GM19468 (cell line): ENCODE data around the gene RAB40B.

Source experiments
- ATAC-seq: cut with Tn5 transposase; IDR thresholded peaks from one replicate; pipeline ENCODE4 v1.9.1; 2021; ENCODE audit warnings: mild to moderate bottlenecking, moderate library complexity, moderate number of reproducible peaks; ENCODE audit not compliant: unreplicated experiment; ENCODE audit errors: extremely low read depth

Gene RAB40B

DNA sequence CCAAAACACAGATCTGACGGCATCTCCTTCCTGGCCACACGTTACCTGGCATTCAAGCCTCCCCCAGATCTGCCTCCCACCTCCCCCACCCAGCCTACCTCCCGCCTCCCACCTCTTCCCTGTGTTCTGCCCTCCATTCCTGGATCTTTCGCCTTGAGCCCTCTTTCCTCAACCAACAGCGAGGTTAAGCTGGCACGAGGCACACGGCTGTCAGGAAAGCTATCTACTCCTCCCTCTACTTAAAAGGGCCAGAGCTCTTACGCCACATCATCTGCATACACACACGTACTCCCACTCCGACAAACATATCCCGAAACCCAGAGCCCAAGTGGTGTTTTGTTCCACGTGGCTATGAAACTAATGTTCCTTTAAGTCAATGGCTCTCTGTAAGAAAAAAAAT, 68.3 kb downstream of the RAB40B start:
- no peak for ATAC-seq

DNA sequence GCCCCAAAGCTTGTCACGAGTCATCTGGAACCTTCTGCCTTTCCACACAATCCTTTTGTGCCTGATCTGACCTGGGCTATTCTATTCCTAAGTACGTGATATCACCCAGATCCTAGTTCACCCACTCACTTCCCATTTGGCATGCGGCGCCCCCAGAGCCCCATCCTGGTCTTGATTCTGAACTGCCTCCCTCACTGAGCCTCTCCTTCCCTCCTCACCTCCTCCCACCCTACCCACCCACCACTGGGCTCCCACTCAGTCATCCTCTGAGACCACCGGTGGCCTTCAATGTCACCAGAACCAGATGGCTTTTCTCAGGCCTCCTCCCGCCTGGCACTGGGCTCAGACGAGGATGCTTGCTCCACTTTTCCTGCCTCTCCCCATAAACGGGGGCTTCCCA, 68.8 kb downstream of the RAB40B start:
- ATAC-seq = no peak

- ATAC-seq = no peak
Observed at GRCh38 chr17:82627405-82627804, 71.1 kb downstream of the RAB40B start.

- ATAC-seq = no peak
Observed at GRCh38 chr17:82623707-82624106, 74.8 kb downstream of the RAB40B start.

DNA sequence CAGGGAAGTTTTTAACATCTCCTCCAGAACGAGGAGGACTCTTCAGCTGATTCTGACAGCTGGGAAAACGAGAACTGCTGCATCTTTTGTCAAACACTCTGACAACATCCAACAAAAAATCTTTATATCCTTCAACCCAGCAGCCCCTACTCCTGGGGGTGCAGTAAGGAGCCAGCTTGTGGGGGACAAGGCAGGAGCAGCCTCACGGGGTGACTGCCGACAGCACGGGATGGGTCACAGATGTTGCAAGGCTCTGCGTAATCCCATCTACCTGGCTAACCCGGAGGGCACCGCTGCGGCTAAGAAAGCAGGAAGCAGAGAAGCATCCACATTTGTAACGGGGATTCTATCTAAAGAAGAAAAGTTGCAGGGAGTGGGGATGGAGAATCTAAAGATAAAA, 78.9 kb downstream of the RAB40B start:
- ATAC-seq = no peak

DNA sequence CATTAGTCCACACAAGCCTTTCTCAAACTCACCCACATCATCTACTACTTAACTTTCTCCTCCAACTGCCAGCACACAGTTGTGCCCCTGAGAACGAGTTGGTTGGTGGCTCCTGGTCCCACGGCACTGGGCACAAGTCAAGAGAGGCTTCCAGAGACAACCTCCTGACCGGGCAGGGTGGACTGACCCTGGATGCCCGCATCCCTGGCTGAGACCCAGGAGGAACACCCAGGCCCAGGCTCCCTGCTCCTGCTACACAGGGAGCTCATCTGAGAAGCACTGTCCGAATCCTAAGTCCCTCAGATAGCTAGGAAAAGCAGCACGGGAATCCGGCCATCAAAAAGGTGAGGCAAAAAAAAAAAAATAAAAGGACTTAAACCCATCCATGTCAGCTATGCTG, 79.3 kb downstream of the RAB40B start:
- no peak for ATAC-seq

GRCh38 chr17:82616021-82616711, 82.3 kb downstream of the RAB40B start:
- ATAC-seq = no peak

GRCh38 chr17:82615084-82616020, 83.1 kb downstream of the RAB40B start:
- no peak for ATAC-seq

GRCh38 chr17:82614095-82614631, 84.3 kb downstream of the RAB40B start:
- ATAC-seq = no peak

DNA sequence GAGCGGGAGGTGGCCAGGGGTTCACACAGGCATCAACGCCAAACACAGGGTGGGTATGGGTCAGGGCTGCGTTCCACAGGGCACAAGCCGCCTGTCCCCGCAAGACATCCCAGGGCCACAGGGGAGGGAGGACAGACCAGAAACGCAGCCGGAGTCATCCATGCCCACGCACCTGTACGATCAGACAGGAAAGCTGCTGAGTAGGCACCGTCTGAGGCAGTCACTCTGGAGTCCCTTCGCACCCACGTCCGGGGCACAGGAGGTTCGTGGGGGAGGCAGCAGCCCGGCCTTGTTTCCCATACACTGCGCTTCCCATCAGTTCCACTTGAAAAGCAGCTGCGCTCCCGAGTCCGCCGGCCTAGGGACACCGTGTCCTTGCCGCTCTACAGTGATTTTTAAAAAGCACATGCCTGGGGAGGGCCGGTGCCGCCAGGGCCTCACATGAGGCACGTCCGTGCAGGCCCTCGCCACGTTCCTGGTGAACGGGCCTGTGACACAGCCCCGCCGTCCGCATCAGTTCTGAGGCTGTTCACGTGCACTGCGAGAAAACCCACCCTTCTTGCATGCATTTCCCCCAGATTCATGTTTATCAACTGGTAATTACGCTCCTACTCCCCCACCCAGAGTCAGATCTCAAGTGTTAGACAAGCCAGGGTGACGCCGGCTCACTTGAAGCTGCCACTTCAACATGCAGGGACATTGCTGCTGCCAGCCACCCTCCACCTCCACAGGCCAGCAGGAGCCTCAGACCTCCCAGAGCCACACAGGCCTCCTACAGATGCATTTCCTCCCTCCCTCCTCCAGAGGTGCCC, 85.0 kb downstream of the RAB40B start:
- no peak for ATAC-seq

- ATAC-seq = no peak
Observed at GRCh38 chr17:82611140-82612058, 87.1 kb downstream of the RAB40B start.

- ATAC-seq = no peak
Observed at GRCh38 chr17:82609655-82610054, 88.8 kb downstream of the RAB40B start.

- no peak for ATAC-seq
Observed at GRCh38 chr17:82608816-82609215, 89.7 kb downstream of the RAB40B start.

DNA sequence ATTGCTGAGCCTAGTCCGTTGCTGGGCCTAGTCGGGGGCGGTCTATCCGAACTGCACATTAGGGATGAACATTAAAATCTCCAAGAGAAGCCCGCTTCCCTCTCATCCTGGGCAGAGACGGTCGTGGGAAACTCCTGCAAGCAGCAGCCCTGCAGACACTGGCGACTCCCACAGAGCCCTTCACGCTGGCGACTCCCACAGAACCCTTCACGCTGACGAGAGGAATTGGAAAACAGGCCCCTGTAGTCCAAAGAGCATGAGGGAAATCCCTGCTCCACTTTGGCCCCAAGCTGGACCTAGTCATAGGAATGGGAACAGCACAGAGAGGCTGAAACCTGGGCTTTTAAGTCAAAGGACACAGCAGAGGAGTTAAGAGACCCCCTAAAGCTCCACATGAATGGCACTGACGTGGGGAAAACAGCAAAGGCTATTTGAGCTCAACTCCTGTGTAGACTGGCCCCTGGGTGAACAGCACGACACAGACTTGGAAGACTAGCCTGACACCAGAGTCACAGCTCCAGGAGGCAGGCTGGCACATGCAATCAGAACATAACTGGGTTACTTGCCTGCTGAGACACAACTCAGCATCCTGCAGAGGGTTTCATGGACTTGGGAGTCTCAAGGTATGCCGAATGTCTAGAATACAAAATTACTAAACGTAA, 92.4 kb downstream of the RAB40B start:
- ATAC-seq = no peak
